GM21360 (cell line): Measurements from ENCODE around the gene CEL.
"Not testable (repeated sequence)": the region's sequence is repeated elsewhere in the genome, so short reads cannot be mapped to it uniquely, and the experiment has no call there.

Experiments
- ATAC-seq: cut with Tn5 transposase; IDR thresholded peaks from one replicate; pipeline ENCODE4 v1.9.1; 2021; ENCODE audit warnings: mild to moderate bottlenecking, moderate library complexity; ENCODE audit not compliant: unreplicated experiment

The CEL gene

GRCh38 chr9:133046196-133046899 lies 15.4 kb upstream of the CEL start:
- ATAC-seq, result no peak

GRCh38 chr9:133046900-133047295 lies 14.9 kb upstream of the CEL start:
- no peak for ATAC-seq

- ATAC-seq, result no peak
Observed at GRCh38 chr9:133048595-133048994, 13.2 kb upstream of the CEL start.

DNA sequence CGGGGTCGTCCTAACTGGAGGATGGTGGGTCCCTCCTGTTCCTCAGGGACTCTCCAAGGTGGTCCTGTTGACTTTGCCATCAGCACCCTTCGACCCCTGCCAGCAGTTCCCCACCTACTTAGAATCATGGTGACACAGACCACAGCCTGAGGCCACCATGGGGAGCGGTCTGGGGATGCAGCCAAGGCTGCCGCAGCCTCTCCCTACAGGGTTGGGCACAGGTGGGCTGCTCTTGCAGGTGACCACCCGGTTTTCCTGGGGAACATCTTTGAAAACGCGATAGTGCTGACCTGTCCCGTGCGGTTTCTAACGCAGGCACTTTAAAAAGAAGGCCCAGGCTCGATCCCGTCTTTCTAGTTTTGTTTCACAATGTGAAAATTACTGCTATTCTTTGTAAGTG lies 12.7 kb upstream of the CEL start:
- no peak for ATAC-seq

- no peak for ATAC-seq
Observed at GRCh38 chr9:133050142-133050541, 11.6 kb upstream of the CEL start.

GRCh38 chr9:133050781-133051180 lies 11.0 kb upstream of the CEL start:
- ATAC-seq, result no peak

DNA sequence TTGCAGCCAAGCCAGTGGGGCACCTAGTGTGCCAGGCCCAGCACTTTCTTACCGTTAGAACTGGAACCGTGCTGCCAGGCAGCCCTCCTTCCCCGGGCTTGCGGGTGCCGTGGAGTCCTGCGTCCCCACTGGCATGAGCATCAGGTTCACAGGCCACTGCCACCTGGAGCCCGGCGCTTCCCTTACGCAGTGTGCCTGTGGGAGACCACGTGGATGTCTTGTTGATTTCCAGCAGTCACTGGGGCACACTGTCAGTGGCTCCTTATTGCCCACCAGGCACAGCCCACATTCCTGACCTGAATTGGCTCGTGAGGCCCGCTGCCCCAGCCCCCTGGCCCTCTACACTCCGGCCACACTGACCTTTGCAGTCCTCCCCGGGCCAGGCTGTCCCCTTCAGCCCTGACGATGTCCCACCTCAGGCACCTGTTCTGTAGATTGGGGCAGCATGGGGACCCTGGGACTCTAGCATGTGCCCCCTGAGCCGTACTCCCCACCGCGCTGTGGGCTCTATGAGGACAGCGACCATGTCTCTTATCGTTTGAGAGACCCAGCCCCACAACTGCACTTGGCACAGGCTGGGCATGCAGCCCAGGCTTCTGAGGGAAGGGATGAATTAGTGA lies 10.4 kb upstream of the CEL start:
- no peak for ATAC-seq

- no peak for ATAC-seq
Observed at GRCh38 chr9:133051966-133052539, 9.7 kb upstream of the CEL start.

DNA sequence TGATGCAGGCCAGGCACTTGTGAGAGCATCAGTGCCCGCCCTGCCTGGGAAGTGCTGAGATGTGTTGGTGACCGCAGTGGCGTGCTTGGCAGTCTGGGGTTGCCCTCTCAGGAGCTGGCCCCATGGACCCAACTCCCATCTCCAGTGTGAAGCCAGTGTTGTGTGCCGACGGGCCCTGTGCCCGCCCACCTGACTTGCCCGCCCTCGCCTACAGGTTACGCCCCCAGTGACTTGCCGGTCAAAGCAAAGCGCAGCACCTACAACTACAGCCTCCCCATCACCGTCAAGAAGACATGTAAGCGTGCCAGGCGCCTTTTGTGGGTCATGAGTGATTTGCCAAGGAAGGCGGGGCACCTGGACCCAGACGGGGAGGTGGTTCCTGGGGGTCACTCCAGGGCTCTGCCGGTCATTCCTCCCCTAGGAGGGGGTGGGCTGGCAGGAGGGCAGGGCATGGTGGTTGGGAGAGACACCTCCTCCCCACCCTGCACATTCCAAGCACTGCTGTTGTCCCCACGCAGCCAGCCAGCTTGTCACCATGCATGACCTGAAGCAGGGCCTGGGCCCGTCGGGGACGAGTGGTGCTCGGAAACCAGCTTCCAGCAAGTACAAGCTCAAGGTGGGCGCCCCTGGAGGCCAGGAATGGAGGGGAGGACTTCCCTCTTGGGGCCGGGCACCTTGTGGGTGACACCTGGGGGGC lies 7.4 kb upstream of the CEL start:
- ATAC-seq, result no peak

GRCh38 chr9:133054966-133055365 lies 6.8 kb upstream of the CEL start:
- ATAC-seq, result no peak

GRCh38 chr9:133055788-133056420 lies 5.9 kb upstream of the CEL start:
- ATAC-seq, result no peak

DNA sequence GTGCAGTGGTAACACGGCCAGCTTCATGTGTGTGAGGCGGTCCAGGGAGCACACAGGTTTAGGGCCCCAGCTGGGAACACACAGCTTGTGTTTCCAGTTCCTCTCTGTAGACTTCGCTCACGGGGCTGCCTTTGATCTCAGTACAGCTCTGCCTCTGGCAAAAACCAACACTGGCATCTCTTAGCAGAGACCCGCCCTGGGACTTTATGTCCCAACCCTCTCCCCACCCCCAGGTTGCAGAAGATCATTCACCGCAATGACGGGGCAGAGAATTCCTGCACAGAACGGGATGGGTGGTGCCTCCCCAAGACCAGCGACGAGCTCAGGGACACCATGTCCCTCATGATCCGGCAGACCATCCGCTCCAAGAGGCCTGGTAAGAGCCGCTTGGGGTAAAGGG lies 5.2 kb upstream of the CEL start:
- no peak for ATAC-seq

DNA sequence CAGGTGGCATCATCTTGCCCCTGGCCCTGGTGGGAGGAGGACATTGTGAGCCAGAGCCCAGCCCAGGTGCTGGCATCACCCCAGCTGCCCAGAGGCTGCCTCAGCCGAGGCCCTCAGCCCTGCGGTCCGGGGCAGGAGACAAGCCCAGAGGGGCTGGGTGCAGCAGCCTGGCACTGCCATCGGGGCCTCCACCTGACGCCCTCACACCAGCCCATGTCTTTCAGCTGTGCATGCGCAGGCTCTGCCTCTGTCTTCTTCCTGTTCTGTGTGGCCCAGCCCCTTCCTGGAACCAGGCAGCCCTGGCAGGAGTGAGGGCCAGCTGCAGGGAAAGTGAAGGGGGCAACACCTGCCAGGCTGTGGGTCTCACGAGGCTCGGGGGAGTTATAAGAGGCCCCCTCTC lies 4.8 kb upstream of the CEL start:
- no peak for ATAC-seq

- no peak for ATAC-seq
Observed at GRCh38 chr9:133057553-133057952, 4.2 kb upstream of the CEL start.

- ATAC-seq, result no peak
Observed at GRCh38 chr9:133058071-133058470, 3.7 kb upstream of the CEL start.

GRCh38 chr9:133058550-133059320 lies 3.0 kb upstream of the CEL start:
- ATAC-seq, result no peak

- no peak for ATAC-seq
Observed at GRCh38 chr9:133059623-133060022, 2.2 kb upstream of the CEL start.

- no peak for ATAC-seq
Observed at GRCh38 chr9:133060417-133060841, 1.4 kb upstream of the CEL start.

DNA sequence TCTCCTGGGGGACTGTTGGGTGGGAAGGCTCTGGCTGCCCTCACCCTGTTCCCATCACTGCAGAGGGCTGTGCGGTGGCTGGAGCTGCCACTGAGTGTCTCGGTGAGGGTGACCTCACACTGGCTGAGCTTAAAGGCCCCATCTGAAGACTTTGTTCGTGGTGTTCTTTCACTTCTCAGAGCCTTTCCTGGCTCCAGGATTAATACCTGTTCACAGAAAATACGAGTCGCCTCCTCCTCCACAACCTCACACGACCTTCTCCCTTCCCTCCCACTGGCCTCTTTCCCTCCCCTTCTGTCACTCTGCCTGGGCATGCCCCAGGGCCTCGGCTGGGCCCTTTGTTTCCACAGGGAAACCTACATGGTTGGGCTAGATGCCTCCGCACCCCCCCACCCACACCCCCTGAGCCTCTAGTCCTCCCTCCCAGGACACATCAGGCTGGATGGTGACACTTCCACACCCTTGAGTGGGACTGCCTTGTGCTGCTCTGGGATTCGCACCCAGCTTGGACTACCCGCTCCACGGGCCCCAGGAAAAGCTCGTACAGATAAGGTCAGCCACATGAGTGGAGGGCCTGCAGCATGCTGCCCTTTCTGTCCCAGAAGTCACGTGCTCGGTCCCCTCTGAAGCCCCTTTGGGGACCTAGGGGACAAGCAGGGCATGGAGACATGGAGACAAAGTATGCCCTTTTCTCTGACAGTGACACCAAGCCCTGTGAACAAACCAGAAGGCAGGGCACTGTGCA lies 590 bp upstream of the CEL start:
- ATAC-seq, result not testable (repeated sequence)

GRCh38 chr9:133062569-133062968 lies 788 bp downstream of the CEL start:
- not testable (repeated sequence) for ATAC-seq
